Endothelial cell of hepatic sinusoid (primary cell): Measurements from ENCODE around the gene PDE8A.
"Not testable (repeated sequence)": the region's sequence is repeated elsewhere in the genome, so short reads cannot be mapped to it uniquely, and the experiment has no call there.

ENCODE experiments used
- in situ Hi-C: cut with HindIII; loops from 2 replicates; pipeline ENCODE4 v1.10.0; 2017; ENCODE audit warnings: low sequenced_read_pairs

PDE8A gene

GRCh38 chr15:84987949-84988624 lies 6.4 kb downstream of the PDE8A start:
- in situ Hi-C loops: no loop called here

GRCh38 chr15:84988909-84989644 lies 7.4 kb downstream of the PDE8A start:
- in situ Hi-C loops: no loop called here

- in situ Hi-C loops: no loop called here
Measured at GRCh38 chr15:84990507-84990906, 8.9 kb downstream of the PDE8A start.

GRCh38 chr15:84991014-84991712 lies 9.5 kb downstream of the PDE8A start:
- in situ Hi-C loops: no loop called here

- in situ Hi-C loops: no loop called here
Measured at GRCh38 chr15:84992157-84992944, 10.7 kb downstream of the PDE8A start.

GRCh38 chr15:84996055-84996454 lies 14.4 kb downstream of the PDE8A start:
- in situ Hi-C loops: no loop called here

- in situ Hi-C loops: not testable (repeated sequence)
Measured at GRCh38 chr15:84996714-84997113, 15.1 kb downstream of the PDE8A start.

- in situ Hi-C loops: not testable (repeated sequence)
Measured at GRCh38 chr15:84997214-84997613, 15.6 kb downstream of the PDE8A start.

GRCh38 chr15:85000189-85000864 lies 18.7 kb downstream of the PDE8A start:
- in situ Hi-C loops: no loop called here

- in situ Hi-C loops: no loop called here
Measured at GRCh38 chr15:85000937-85001336, 19.3 kb downstream of the PDE8A start.

- in situ Hi-C loops: no loop called here
Measured at GRCh38 chr15:85002517-85002916, 20.9 kb downstream of the PDE8A start.

GRCh38 chr15:85003593-85004312 lies 22.1 kb downstream of the PDE8A start:
- in situ Hi-C loops: no loop called here

- in situ Hi-C loops: no loop called here
Measured at GRCh38 chr15:85004550-85004949, 22.9 kb downstream of the PDE8A start.

GRCh38 chr15:85005319-85005718 lies 23.7 kb downstream of the PDE8A start:
- in situ Hi-C loops: no loop called here

- in situ Hi-C loops: no loop called here
Measured at GRCh38 chr15:85005746-85006145, 24.1 kb downstream of the PDE8A start.

GRCh38 chr15:85006201-85006600 lies 24.5 kb downstream of the PDE8A start:
- in situ Hi-C loops: no loop called here

- in situ Hi-C loops: no loop called here
Measured at GRCh38 chr15:85006655-85007054, 25.0 kb downstream of the PDE8A start.

GRCh38 chr15:85007137-85007536 lies 25.5 kb downstream of the PDE8A start:
- in situ Hi-C loops: no loop called here

- in situ Hi-C loops: no loop called here
Measured at GRCh38 chr15:85007741-85008397, 26.2 kb downstream of the PDE8A start.
